Measurements from ENCODE around the gene ELAVL2.

ELAVL2 gene

DNA sequence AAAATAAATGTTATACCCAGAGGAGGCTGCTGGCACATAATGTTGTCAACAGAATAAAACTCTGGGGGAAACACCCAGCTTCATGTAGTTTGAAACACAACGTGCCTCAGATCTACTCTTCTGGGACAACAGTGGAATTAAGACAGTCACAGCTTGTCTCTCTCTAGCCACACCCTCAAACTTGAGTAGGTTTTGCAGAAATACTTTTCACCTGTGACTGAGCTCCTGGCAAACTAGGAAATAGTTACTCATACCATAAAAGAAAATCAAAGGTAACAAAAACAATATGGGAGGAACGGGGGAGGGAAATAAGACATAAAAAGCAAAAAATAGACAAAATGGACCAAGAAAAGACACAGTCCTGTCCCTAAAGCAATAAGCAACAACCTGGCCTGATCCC lies 14.4 kb downstream of the ELAVL2 start:
- Histone ChIP-seq H3K4me3 (ENCODE audit: low read length) (no peak overlapping the region), H3K9me3 (ENCODE audit: low read length) (no peaks in the 10 kb centered on the region), H3K27me3 (ENCODE audit: insufficient read depth, low read length) (no peaks in the 10 kb centered on the region), H3K36me3 (ENCODE audit: insufficient read depth, low read length) (no peaks in the 10 kb centered on the region), H3K4me1 (ENCODE audit: insufficient read depth, low read length) (peaks cover 4% of the 10 kb centered on the region), H2AFZ (ENCODE audit: low read depth, low read length) (no peak overlapping the region)

DNA sequence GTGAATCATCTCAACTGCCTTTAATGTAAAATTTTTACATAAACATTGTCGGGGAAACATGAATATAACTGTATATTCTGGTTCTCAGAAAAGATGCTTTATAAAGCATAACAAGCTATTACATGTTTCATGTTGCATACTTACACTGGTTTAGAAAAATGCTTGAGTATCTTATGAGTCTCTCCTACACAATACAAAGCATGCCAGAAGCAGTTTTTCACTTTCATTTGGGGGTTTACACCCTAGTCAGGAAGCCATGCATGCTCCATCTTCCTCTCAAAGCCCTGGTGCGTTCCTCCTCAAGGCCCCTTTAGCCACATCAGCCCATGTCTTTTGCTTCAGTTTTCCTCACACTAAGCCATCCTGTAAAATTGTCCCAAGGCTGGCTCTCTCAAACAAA lies 22.8 kb downstream of the ELAVL2 start:
- Histone ChIP-seq H3K27me3 (ENCODE audit: insufficient read depth, low read length) (no peaks in the 10 kb centered on the region), H3K36me3 (ENCODE audit: insufficient read depth, low read length) (peaks cover 4% of the 10 kb centered on the region), H3K4me1 (ENCODE audit: insufficient read depth, low read length) (no peaks in the 10 kb centered on the region), H3K4me3 (ENCODE audit: low read length) (no peak overlapping the region), H2AFZ (ENCODE audit: low read depth, low read length) (no peak overlapping the region), H3K9me3 (ENCODE audit: low read length) (no peaks in the 10 kb centered on the region)

DNA sequence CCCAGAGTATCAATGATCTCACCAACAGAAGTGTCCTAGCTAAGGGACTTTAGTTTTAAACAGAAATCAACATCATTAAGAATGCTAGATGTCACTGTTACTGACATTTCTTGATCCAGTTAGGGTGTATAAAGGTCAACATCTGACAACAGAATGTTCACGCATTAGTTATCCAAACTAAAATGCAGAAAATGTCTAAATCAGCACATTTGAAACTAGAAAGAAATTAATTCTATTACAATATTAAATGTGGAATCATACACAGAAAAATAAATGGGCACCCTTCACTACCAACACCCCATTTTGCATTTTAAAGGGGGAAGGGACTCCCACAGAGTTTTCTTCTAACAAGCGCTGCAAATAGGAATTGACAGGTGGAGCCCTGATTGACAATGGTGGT lies 24.5 kb downstream of the ELAVL2 start:
- H2AFZ ChIP-seq (ENCODE audit: low read depth, low read length) = no peak overlapping the region
- no peak overlapping the region for H3K4me3 ChIP-seq (ENCODE audit: low read length)
- peaks cover 4% of the 10 kb centered on the region for H3K36me3 ChIP-seq (ENCODE audit: insufficient read depth, low read length)
- no peaks in the 10 kb centered on the region for H3K27me3 ChIP-seq (ENCODE audit: insufficient read depth, low read length)
- no peaks in the 10 kb centered on the region for H3K9me3 ChIP-seq (ENCODE audit: low read length)
- no peaks in the 10 kb centered on the region for H3K4me1 ChIP-seq (ENCODE audit: insufficient read depth, low read length)

DNA sequence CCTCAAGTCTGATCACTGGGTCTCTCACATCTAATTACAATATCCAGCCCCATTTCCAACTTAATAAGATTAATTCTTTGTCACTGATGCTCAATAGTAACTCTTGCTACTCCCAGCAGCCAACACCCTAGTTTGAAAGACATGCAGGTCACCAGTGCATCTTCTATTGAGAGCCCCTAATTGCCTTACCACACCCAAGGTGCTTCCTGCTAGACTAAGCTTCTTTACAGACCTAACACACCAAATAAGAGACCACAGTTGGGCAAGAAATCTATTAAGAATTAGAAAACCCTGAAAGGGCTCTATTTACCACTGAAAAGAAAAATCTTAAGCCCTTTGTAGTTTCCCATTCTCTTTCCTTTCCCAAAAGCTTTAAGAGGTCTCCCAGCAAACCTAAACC lies 26.5 kb downstream of the ELAVL2 start:
- H3K4me3 ChIP-seq (ENCODE audit: low read length) = no peak overlapping the region
- peaks cover 6% of the 10 kb centered on the region for H3K4me1 ChIP-seq (ENCODE audit: insufficient read depth, low read length)
- no peaks in the 10 kb centered on the region for H3K27me3 ChIP-seq (ENCODE audit: insufficient read depth, low read length)
- no peaks in the 10 kb centered on the region for H3K9me3 ChIP-seq (ENCODE audit: low read length)
- no peak overlapping the region for H2AFZ ChIP-seq (ENCODE audit: low read depth, low read length)
- no peaks in the 10 kb centered on the region for H3K36me3 ChIP-seq (ENCODE audit: insufficient read depth, low read length)

DNA sequence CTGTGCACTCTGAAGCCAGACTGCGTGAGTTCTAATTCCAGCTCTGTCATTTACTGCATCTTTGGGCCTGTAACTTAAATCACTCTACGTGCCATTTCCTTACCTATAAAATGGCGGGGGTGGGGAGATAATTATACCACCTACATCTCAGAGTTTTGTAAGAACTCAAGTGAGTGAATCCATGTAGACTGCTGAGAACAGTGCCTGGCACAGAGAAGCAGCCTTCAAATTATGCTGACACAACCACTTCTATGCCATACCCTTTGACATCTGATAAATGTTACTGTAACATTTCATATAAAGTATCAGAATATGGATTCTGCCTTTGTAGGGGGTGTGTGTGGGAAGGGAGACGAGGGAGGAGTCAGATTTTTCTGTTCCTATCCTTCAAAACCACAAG lies 27.7 kb downstream of the ELAVL2 start:
- Histone ChIP-seq H3K4me1 (ENCODE audit: insufficient read depth, low read length) (peaks cover 6% of the 10 kb centered on the region), H3K36me3 (ENCODE audit: insufficient read depth, low read length) (no peaks in the 10 kb centered on the region), H2AFZ (ENCODE audit: low read depth, low read length) (no peak overlapping the region), H3K27me3 (ENCODE audit: insufficient read depth, low read length) (no peaks in the 10 kb centered on the region), H3K4me3 (ENCODE audit: low read length) (no peak overlapping the region), H3K9me3 (ENCODE audit: low read length) (no peaks in the 10 kb centered on the region)

DNA sequence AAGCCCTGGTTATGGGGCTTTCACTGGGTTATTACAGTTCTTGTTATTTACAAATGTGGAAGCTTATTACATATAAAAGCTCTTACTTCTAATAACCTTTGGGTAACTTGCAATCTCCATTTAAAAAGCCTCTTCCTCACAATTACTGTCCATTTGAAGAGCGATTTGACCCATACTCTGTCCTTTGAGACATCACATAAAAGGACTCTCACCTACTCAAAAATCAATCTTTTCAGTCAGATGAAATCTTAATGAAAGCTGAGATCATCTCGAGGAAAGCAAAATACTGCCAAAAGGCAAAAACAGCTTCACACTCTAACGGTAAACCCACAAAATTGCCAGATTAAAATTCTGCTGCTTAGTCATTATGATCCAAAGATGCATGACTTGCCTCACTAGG lies 29.8 kb downstream of the ELAVL2 start:
- H3K9me3 ChIP-seq (ENCODE audit: low read length) = no peaks in the 10 kb centered on the region
- H2AFZ ChIP-seq (ENCODE audit: low read depth, low read length) = no peak overlapping the region
- no peaks in the 10 kb centered on the region for H3K27me3 ChIP-seq (ENCODE audit: insufficient read depth, low read length)
- peaks cover 8% of the 10 kb centered on the region for H3K4me1 ChIP-seq (ENCODE audit: insufficient read depth, low read length)
- H3K36me3 ChIP-seq (ENCODE audit: insufficient read depth, low read length) = no peaks in the 10 kb centered on the region
- no peak overlapping the region for H3K4me3 ChIP-seq (ENCODE audit: low read length)

DNA sequence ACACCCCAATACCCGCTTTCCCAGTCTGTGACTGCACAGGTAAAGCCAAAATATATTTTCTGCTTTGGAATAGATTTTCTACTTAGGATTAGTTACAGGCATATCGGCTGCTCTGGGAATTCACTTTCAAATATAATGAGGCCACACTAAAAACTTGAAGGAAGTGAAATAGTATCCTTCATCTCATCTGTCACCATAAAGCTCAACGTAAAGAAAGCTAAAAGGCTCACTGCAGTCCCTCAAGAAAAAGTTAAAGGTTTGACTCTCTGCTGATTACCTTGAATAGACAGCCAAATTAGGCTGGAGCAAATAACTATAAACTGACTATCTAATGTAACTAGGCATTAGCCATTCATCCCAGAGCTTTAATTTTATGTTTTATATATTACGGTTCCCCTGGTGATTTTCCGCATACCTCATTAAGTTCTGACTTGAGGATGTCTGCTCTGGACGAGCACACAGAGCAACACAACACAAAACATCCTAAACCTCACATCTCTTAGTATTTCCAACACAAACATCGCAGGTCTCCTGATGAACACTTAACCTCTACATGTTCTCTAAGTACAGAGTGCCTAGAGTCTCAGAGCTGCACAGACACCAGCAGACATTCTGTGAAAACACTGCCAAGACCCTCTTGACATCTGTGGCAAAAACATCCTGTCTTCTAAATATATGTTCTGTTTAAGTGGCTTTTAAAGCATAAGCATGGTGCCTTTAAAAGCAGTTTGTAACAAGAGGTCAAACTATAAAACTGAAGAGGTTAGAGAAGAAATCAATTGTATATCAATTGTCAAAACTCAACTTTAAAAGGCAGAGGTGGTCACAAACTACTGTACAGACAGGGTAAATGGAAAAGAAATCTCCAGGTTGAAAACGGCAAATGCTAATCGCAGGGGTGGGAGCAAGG lies 35.4 kb downstream of the ELAVL2 start:
- Histone ChIP-seq H3K9me3 (ENCODE audit: low read length) (no peaks in the 10 kb centered on the region), H3K36me3 (ENCODE audit: insufficient read depth, low read length) (no peaks in the 10 kb centered on the region), H3K27me3 (ENCODE audit: insufficient read depth, low read length) (no peaks in the 10 kb centered on the region), H3K4me3 (ENCODE audit: low read length) (no peak overlapping the region), H2AFZ (ENCODE audit: low read depth, low read length) (no peak overlapping the region), H3K4me1 (ENCODE audit: insufficient read depth, low read length) (peaks cover 2% of the 10 kb centered on the region)

DNA sequence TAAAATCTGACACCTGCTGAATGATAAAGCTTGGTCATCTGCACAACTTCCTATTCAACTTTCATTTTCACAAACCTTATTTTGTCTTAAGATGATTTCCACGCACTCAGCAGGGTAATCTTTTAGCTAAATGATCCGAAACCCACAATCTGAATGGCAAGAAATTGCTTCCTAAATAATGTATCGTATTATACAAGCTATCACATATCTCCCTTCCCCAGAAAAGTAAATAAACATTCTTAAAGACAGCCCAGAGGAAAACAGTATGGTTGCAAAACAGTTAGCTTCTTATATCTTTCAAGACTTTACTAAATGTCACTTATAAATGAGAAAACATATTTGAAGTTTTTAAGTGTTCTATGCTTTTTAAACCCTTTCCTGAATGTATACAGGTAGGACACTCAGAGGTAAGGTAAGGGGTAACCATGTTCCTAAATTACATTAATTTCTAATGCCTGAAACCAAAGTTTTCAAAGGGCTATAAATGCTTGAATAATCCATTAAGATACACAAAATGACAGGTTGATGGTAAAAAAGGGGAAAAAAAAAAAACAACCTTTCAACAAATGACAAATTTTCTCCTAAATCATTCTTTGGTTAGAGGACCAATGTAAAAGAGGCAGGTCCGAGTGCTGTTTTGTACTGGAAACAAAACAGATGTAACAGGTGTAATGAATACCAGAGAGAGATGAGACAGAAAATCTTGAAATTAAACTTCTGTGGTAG lies 36.3 kb downstream of the ELAVL2 start:
- Histone ChIP-seq H3K4me1 (ENCODE audit: insufficient read depth, low read length) (peaks cover 2% of the 10 kb centered on the region), H3K36me3 (ENCODE audit: insufficient read depth, low read length) (no peaks in the 10 kb centered on the region)

DNA sequence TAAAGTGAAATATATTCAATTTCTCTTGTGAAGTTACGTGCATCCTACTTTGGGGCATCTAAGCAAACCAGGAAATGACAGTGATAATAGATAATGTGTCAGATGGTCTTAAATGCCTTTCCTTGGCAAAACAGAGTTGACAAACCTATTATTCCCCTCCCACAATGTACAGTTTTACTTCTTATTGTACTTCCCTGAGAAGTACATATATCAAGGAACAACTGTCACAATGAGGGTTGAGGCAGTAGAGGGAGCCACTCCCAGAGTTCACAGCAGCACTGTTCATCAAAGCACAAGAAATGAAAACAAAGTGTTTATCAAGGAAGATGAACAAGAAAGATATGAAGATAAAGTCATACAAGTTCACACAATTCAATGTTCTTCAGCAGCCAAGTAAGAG lies 41.1 kb downstream of the ELAVL2 start:
- Histone ChIP-seq H3K4me3 (ENCODE audit: low read length) (no peak overlapping the region), H3K9me3 (ENCODE audit: low read length) (no peaks in the 10 kb centered on the region), H3K4me1 (ENCODE audit: insufficient read depth, low read length) (no peaks in the 10 kb centered on the region), H3K27me3 (ENCODE audit: insufficient read depth, low read length) (no peaks in the 10 kb centered on the region), H2AFZ (ENCODE audit: low read depth, low read length) (no peak overlapping the region), H3K36me3 (ENCODE audit: insufficient read depth, low read length) (no peaks in the 10 kb centered on the region)

More for the DNA sequence above, 36.3 kb downstream of the ELAVL2 start:
- no peaks in the 10 kb centered on the region for H3K9me3 ChIP-seq (ENCODE audit: low read length)
- H2AFZ ChIP-seq (ENCODE audit: low read depth, low read length) = no peak overlapping the region
- no peaks in the 10 kb centered on the region for H3K27me3 ChIP-seq (ENCODE audit: insufficient read depth, low read length)
- no peak overlapping the region for H3K4me3 ChIP-seq (ENCODE audit: low read length)

DNA sequence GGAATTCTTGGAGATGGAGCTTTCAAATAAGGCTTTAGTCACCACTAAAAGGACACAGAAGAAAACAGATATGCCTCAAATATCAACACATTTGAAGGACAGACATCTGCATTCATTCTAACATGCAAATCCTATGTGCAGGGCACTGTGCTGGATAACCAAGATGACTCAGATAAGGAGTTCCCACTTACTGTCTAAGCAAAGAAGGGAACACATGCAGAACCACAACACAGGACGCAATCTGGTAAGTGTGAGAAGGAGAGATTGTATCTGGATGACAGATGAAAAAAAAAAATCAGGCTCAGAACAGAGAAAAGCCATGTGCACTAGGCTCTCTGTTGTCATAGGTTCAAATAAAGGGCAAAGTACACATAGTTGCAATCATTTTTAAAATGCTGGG lies 42.5 kb downstream of the ELAVL2 start:
- Histone ChIP-seq H3K36me3 (ENCODE audit: insufficient read depth, low read length) (no peaks in the 10 kb centered on the region), H3K4me1 (ENCODE audit: insufficient read depth, low read length) (peaks cover 12% of the 10 kb centered on the region), H3K9me3 (ENCODE audit: low read length) (no peaks in the 10 kb centered on the region)

DNA sequence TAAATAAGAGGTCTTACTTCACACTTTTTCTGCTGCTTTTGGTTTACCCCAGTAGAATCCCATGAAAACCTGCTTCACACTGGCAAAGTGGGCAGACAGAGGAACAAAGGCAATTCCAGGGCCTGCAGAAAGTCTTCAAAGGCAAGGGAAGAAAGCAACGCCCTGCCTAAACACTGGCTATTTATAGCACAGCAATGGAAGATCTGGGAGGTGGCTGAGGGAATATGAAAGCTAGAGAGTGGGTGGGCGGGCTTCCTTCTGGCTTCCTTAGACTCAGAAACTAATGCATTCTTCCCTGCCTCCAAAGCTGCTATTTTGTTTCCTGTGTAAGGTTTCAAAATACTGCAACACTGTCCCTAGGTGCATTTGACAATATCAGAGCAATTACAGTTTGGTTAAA lies 46.8 kb downstream of the ELAVL2 start:
- Histone ChIP-seq H3K36me3 (ENCODE audit: insufficient read depth, low read length) (no peaks in the 10 kb centered on the region), H3K27me3 (ENCODE audit: insufficient read depth, low read length) (no peaks in the 10 kb centered on the region), H2AFZ (ENCODE audit: low read depth, low read length) (peak overlapping the region; percentile 40), H3K4me3 (ENCODE audit: low read length) (no peak overlapping the region), H3K4me1 (ENCODE audit: insufficient read depth, low read length) (peaks cover 17% of the 10 kb centered on the region), H3K9me3 (ENCODE audit: low read length) (no peaks in the 10 kb centered on the region)

More for the DNA sequence above, 42.5 kb downstream of the ELAVL2 start:
- Histone ChIP-seq H2AFZ (ENCODE audit: low read depth, low read length) (no peak overlapping the region), H3K4me3 (ENCODE audit: low read length) (no peak overlapping the region), H3K27me3 (ENCODE audit: insufficient read depth, low read length) (no peaks in the 10 kb centered on the region)

DNA sequence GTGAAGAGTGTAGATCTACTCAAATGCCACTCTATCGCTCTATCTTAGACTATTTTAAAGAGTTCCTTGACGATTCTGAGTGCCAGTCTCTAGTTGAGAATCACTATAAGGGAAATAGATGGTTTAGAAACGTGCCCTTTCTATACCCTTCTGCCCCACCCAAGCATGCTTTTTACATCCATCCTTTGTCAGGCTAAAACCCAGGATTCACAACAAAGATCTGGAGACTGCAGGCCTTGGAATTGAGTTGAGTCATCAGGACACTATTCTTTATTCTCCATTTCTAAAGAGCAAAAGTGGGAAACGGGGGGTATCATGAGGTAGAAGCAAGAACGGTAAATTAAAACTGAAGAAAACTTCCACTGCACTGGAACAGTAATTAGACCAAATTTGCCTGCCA lies 48.7 kb downstream of the ELAVL2 start:
- H3K9me3 ChIP-seq (ENCODE audit: low read length) = no peaks in the 10 kb centered on the region
- no peak overlapping the region for H3K4me3 ChIP-seq (ENCODE audit: low read length)
- peaks cover 17% of the 10 kb centered on the region for H3K4me1 ChIP-seq (ENCODE audit: insufficient read depth, low read length)
- H2AFZ ChIP-seq (ENCODE audit: low read depth, low read length) = no peak overlapping the region
- no peaks in the 10 kb centered on the region for H3K36me3 ChIP-seq (ENCODE audit: insufficient read depth, low read length)
- H3K27me3 ChIP-seq (ENCODE audit: insufficient read depth, low read length) = no peaks in the 10 kb centered on the region

DNA sequence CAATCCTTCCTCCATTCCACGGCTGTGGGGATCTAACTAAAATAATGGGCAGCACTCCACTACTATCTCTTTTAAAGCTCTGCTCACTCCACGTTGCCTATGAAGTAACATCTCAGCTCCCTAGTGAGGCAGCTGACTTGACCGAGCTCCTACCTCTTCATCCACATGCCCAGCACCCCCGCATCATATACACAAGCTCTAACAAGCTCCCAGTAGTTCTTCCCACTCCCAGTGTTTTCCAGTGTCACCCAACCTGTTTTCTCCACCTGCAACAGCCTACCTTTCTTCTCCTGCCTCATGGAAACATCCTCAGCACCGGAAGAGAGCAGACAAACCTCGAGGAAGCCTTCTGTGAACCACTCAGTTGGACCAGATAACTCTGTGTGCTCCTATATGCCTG lies 50.5 kb downstream of the ELAVL2 start:
- Histone ChIP-seq H3K36me3 (ENCODE audit: insufficient read depth, low read length) (peaks cover 3% of the 10 kb centered on the region), H3K27me3 (ENCODE audit: insufficient read depth, low read length) (no peaks in the 10 kb centered on the region), H3K4me3 (ENCODE audit: low read length) (no peak overlapping the region), H3K4me1 (ENCODE audit: insufficient read depth, low read length) (peaks cover 17% of the 10 kb centered on the region), H3K9me3 (ENCODE audit: low read length) (no peaks in the 10 kb centered on the region), H2AFZ (ENCODE audit: low read depth, low read length) (no peak overlapping the region)
